Esophagus muscularis mucosa (tissue), 4 donors: ENCODE data around the gene TMEM51. TPM values are rescaled to one million over a fixed set of nuclear protein-coding genes. Genes with fewer than 3 reads are reported as not detected.

Experiments used
- DNase-seq: peaks from one replicate; pipeline ENCODE4 v3.0.0-alpha.2; 2017; ENCODE audit errors: extremely low spot score
- H3K27ac ChIP-seq, 4 donors: fragments of 200-600 bp; sonication (generic); replicated peaks in 1 of 4; 1 replicate in 3 of 4; 2 replicates in 1 of 4; pipeline ENCODE4 v1.5.1; 2016 to 2019; ENCODE audit warnings: mild to moderate bottlenecking in 1 of 4
- H3K27me3 ChIP-seq, 4 donors: fragments of 200-600 bp; sonication (generic); one replicate each; pipeline versions ENCODE4 v1.5.1 to v1.6.0; 2016 to 2019
- H3K36me3 ChIP-seq, 4 donors: fragments of 200-600 bp; sonication (generic); one replicate each; pipeline ENCODE4 v1.5.1; 2016 to 2019
- H3K4me1 ChIP-seq, 4 donors: fragments of 200-600 bp; sonication (generic); one replicate each; pipeline ENCODE4 v1.5.1; 2016 to 2019
- H3K4me3 ChIP-seq, 4 donors: fragments of 200-600 bp; sonication (generic); 1 replicate in 2 of 4; 2 replicates in 2 of 4; pipeline ENCODE4 v1.5.1; 2016 to 2019; ENCODE audit warnings: mild to moderate bottlenecking in 4 of 4, moderate library complexity in 1 of 4
- H3K9me3 ChIP-seq, 4 donors: fragments of 200-600 bp; sonication (generic); 1 replicate in 3 of 4; 2 replicates in 1 of 4; pipeline ENCODE4 v1.5.1; 2016 to 2019
- EP300 ChIP-seq: sonication (generic); formaldehyde crosslinking; IDR thresholded peaks from one replicate; pipeline ENCODE4 v1.6.1; 2017; ENCODE audit warnings: antibody characterized with exemption
- POLR2A ChIP-seq: fragments of 450-650 bp; IDR thresholded peaks from one replicate; pipeline ENCODE4 v1.6.1; 2017; ENCODE audit warnings: antibody characterized with exemption, moderate library complexity, mild to moderate bottlenecking, low read depth
- POLR2AphosphoS5 ChIP-seq, 2 donors: sonication (generic); formaldehyde crosslinking; IDR thresholded peaks; one replicate each; pipeline ENCODE4 v1.6.1; 2017; ENCODE audit warnings: antibody characterized with exemption in 2 of 2
- WGBS: methylation state at CpG from one replicate; pipeline ENCODE4 v1.1.5; 2018; 5-methylcytosine and 5-hydroxymethylcytosine counted together
- intact Hi-C: fragments of 100-400 bp; cut with DNase I; formaldehyde crosslinking; loops from one replicate; pipeline ENCODE4 v1.15.1; 2023
- total RNA-seq, 4 donors: library from RNA; depleted of rRNA; stranded (reverse); fragments of >200 nt; gene quantifications; one replicate each; pipeline versions ENCODE4 v1.1.0 to v1.2.1, GENCODE V29; 2016
- TF ChIP-seq, protein P1 (sequence below), 3 experiments: fragments of 200-600 bp in 2 of 3; fragments of 450-650 bp in 1 of 3; sonication (generic) in 2 of 3; IDR thresholded peaks; one replicate each; pipeline ENCODE4 v1.5.1; 2017 to 2019; ENCODE audit warnings: antibody characterized with exemption in 3 of 3, mild to moderate bottlenecking in 2 of 3, moderate library complexity in 1 of 3

TMEM51 gene
- total RNA-seq, 4 donors from 2014 or later, result 8.6 to 17.2 (median 11.4) TPM

DNA sequence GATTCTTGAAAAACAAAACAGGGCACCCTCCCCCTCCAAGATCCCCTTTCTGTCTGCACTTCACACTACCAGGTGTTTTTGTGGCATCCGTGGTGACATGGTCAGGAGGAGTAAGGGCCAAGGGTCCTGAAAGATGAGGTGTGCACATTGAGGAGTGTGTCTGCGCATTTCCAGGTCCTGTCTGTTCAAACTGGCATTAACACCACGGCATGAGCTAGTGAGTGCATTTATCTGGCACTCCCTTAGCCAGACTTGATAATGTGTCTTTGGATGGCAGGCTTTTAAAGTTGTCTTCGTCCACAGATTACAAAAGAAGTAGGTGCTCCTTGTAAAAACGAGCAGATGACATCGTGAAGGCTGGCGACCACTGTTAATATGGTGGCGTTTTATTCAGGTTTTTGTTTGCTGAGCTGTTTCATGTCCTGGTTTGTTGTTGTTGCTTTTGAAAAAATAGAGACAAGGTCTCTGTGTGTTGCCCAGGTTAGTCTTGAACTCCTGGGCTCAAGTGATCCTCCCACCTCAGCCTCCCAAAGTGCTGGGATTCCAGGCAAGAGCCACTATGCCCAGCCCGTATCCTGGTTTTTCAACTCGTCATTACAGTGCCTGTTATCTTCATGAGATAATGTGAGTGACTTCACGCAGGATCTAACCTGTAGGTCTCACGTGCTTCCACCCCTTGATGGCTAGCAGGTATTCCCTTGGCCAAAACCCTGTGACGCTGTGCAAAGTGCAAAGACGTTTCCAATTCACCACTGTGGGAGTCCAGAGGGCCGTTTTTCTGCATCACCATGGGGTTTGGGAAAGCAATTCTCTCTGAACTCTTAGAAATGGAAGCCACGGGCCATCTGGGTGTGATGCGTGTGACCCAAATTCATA, 4.2 kb downstream of the TMEM51 start:
- no peak for DNase-seq
- intact Hi-C loops, result no loop called here
- Histone ChIP-seq H3K27ac (peak overlapping the region in 3 of 4 donors; percentile 47 to 91 (median 49)), H3K27me3 (peaks cover 0 to 8% (median 0%) of the 10 kb centered on the region in 4 donors), H3K4me1 (peaks cover 17 to 80% (median 68%) of the 10 kb centered on the region in 4 donors), H3K4me3 (no peak overlapping the region), H3K36me3 (no peaks in the 10 kb centered on the region), H3K9me3 (no peaks in the 10 kb centered on the region)
- TF ChIP-seq, protein P1, sequence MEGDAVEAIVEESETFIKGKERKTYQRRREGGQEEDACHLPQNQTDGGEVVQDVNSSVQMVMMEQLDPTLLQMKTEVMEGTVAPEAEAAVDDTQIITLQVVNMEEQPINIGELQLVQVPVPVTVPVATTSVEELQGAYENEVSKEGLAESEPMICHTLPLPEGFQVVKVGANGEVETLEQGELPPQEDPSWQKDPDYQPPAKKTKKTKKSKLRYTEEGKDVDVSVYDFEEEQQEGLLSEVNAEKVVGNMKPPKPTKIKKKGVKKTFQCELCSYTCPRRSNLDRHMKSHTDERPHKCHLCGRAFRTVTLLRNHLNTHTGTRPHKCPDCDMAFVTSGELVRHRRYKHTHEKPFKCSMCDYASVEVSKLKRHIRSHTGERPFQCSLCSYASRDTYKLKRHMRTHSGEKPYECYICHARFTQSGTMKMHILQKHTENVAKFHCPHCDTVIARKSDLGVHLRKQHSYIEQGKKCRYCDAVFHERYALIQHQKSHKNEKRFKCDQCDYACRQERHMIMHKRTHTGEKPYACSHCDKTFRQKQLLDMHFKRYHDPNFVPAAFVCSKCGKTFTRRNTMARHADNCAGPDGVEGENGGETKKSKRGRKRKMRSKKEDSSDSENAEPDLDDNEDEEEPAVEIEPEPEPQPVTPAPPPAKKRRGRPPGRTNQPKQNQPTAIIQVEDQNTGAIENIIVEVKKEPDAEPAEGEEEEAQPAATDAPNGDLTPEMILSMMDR (IDR thresholded peaks at IDR 0.05), result no peak
- TF ChIP-seq EP300 (no peak), POLR2A (no peak), POLR2AphosphoS5 (IDR thresholded peaks at IDR 0.05) (no peak)
- 88% methylated on average over 17 of the region's 17 CpGs for WGBS

DNA sequence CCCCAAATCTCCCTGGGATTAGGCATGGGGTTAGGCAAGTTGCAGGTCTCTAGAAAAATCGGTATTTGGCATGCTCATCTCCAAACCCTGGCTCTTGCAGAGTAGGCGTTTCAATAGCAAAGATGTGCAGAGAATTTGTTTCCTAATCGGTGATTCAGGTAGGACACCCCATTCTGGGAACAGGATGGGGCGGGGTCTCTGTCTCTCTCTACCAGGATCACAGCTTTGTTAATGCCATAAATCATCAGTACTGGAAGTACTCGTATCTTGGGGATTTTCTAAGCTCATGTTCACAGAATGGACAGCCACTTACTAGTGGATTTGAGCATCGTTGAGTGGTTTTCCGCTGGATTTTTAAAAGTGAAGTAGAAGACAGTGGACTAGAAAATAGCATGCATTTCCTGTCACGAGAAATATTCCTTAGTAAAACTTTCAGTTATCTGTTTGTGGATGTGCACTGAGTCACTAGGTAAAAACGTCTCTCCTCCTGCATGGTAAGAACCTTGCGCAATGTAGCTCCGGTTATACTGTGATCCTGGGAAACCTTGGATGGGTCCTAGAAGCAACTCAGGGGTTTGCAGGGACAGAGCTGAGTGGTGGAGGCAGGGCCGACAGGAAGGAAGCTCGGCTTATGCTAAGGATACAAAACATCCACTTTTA, 5.1 kb downstream of the TMEM51 start:
- peaks cover 17 to 72% (median 61%) of the 10 kb centered on the region in 4 donors for H3K4me1 ChIP-seq
- H3K27me3 ChIP-seq, result peaks cover 0 to 5% (median 0%) of the 10 kb centered on the region in 4 donors
- H3K4me3 ChIP-seq, result peak overlapping the region in 1 of 4 donors; percentile 3
- intact Hi-C loops, result no loop called here
- no peak for DNase-seq
- TF ChIP-seq, protein P1 (IDR thresholded peaks at IDR 0.05), result no peak
- TF ChIP-seq POLR2AphosphoS5 (IDR thresholded peaks at IDR 0.05), result peak in 1 of 2 donors; percentile 47
- H3K9me3 ChIP-seq, result no peaks in the 10 kb centered on the region
- H3K27ac ChIP-seq, result peak overlapping the region; percentile 47 to 69 (median 52)
- H3K36me3 ChIP-seq, result no peaks in the 10 kb centered on the region
- WGBS, result 51% methylated on average over 13 of the region's 13 CpGs

DNA sequence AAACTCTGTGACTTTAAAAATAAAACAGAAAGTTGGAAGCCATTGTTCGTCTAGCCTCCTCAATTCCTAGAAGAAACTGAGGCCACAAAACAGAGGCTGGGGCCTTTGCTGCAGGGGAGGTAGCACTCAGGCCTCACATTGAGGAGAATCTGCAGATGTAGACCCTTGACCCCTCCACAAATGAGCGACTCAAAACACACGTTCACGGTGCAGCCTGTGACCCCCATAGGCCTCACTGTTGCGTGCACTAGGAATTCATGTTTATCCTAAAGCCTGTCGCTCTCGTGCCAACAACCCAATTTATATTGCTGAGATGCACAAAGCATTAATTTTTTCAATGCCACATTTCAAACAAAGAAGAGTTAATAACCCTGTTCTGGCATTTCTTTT, 5.6 kb downstream of the TMEM51 start:
- no peaks in the 10 kb centered on the region for H3K9me3 ChIP-seq
- H3K36me3 ChIP-seq, result no peaks in the 10 kb centered on the region
- H3K4me1 ChIP-seq, result peaks cover 15 to 66% (median 57%) of the 10 kb centered on the region in 4 donors
- 38% methylated on average over 7 of the region's 7 CpGs for WGBS
- intact Hi-C loops, result no loop called here
- H3K27ac ChIP-seq, result peak overlapping the region; percentile 47 to 69 (median 52)
- no peaks in the 10 kb centered on the region for H3K27me3 ChIP-seq
- TF ChIP-seq, protein P1 (IDR thresholded peaks at IDR 0.05), result no peak
- TF ChIP-seq POLR2AphosphoS5 (IDR thresholded peaks at IDR 0.05) (no peak), EP300 (no peak), POLR2A (no peak)
- peak overlapping the region in 1 of 4 donors; percentile 3 for H3K4me3 ChIP-seq
- no peak for DNase-seq

DNA sequence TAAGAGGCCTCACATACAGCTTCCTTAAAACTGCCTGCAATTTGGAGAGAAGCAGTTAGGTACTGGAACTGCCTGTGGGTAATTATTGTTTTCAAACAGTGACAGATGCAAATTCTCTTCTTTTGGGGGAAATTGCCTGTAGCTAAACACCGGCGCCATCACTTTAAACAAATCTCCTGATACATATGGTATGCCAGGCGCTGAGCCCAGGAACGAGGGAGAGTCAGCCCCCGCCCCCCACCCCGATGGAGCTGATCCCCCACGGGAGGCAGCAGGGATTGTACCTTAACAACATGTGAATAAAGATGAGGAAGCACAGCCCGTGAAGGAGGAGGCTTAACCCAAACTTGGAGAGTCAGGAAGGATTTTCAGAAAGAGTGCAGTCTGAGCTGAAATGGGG, 7.1 kb downstream of the TMEM51 start:
- H3K27ac ChIP-seq, result no peak overlapping the region
- H3K4me1 ChIP-seq, result peaks cover 7 to 52% (median 42%) of the 10 kb centered on the region in 4 donors

More for the DNA sequence above, 7.1 kb downstream of the TMEM51 start:
- intact Hi-C loops, result no loop called here
- H3K27me3 ChIP-seq, result no peaks in the 10 kb centered on the region
- no peaks in the 10 kb centered on the region for H3K36me3 ChIP-seq
- 44% methylated on average over 8 of the region's 8 CpGs for WGBS
- DNase-seq, result no peak
- TF ChIP-seq POLR2AphosphoS5 (IDR thresholded peaks at IDR 0.05) (no peak), POLR2A (no peak), EP300 (no peak)
- TF ChIP-seq, protein P1 (IDR thresholded peaks at IDR 0.05), result no peak
- no peaks in the 10 kb centered on the region for H3K9me3 ChIP-seq
- H3K4me3 ChIP-seq, result no peak overlapping the region
